PFSK-1 (cell line): ENCODE results near the gene ANKS1B.

ENCODE experiments used
- POLR2AphosphoS5 ChIP-seq: IDR thresholded peaks from 2 replicates; pipeline ENCODE4 v1.6.1; 2012; ENCODE audit warnings: low read depth, mild to moderate bottlenecking, control low read depth, low read length, moderate library complexity
- TAF1 ChIP-seq: IDR thresholded peaks from 2 replicates; pipeline ENCODE4 v1.6.1; 2012; ENCODE audit warnings: low read length, control low read depth, borderline replicate concordance; ENCODE audit not compliant: insufficient read depth
- TF ChIP-seq, protein P1 (sequence below), 2 experiments: IDR thresholded peaks; 2 replicates each; pipeline versions ENCODE4 v1.6.1 to v1.8.0; 2011 to 2012; ENCODE audit warnings: low read depth in 2 of 2, low read length in 2 of 2, control low read depth in 1 of 2, inconsistent platforms in 1 of 2, mild to moderate bottlenecking in 1 of 2, moderate library complexity in 1 of 2; ENCODE audit not compliant: insufficient read depth in 1 of 2

DNA sequence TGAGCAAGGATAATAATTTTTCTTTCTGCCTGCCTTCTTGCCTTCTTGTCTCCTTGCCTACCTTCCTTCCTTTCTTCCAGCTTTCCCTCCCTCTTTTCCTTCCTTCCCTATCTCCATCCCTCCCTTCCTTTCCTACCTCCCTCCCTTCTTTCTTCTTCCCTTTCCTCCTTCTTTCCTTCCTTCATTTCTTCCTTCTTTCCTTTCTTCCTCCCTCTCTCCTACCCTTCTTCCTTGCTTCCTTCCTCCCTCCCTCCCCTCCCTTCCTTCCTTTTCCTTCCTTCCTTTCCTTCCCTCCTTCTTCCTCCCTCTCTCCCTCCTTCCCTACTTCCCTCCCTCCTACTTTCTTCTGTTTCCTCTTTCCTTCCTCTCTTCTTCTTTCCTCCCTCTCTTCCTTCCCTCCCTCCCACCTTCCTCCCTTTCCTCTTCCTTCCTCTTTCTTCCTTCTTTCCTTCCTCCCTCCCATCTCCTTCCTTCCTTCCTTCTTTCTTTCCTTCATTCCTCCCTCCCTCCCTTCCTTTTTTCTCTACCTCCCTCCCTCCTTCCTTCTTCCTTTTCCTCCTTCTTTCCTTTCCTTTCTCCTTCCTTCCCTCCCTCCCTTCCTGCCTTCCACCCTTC lies 1009.9 kb downstream of the ANKS1B start:
- TF ChIP-seq, protein P1, sequence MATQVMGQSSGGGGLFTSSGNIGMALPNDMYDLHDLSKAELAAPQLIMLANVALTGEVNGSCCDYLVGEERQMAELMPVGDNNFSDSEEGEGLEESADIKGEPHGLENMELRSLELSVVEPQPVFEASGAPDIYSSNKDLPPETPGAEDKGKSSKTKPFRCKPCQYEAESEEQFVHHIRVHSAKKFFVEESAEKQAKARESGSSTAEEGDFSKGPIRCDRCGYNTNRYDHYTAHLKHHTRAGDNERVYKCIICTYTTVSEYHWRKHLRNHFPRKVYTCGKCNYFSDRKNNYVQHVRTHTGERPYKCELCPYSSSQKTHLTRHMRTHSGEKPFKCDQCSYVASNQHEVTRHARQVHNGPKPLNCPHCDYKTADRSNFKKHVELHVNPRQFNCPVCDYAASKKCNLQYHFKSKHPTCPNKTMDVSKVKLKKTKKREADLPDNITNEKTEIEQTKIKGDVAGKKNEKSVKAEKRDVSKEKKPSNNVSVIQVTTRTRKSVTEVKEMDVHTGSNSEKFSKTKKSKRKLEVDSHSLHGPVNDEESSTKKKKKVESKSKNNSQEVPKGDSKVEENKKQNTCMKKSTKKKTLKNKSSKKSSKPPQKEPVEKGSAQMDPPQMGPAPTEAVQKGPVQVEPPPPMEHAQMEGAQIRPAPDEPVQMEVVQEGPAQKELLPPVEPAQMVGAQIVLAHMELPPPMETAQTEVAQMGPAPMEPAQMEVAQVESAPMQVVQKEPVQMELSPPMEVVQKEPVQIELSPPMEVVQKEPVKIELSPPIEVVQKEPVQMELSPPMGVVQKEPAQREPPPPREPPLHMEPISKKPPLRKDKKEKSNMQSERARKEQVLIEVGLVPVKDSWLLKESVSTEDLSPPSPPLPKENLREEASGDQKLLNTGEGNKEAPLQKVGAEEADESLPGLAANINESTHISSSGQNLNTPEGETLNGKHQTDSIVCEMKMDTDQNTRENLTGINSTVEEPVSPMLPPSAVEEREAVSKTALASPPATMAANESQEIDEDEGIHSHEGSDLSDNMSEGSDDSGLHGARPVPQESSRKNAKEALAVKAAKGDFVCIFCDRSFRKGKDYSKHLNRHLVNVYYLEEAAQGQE (IDR thresholded peaks at IDR 0.05; ENCODE audit: insufficient read depth in 1 of 2, low read depth in 2 of 2, low read length in 2 of 2), result no peak
- TF ChIP-seq TAF1, result no peak
- TF ChIP-seq POLR2AphosphoS5, result no peak
